T-helper 17 cell (primary cell): ENCODE results near the gene OR2L2. TPM values are rescaled to one million over a fixed set of nuclear protein-coding genes. Genes with fewer than 3 reads are reported as not detected.
"Not testable (repeated sequence)": the region's sequence is repeated elsewhere in the genome, so short reads cannot be mapped to it uniquely, and the experiment has no call there.

Source experiments
- ATAC-seq: fragments of 150-1000 bp; cut with Tn5 transposase; 2 replicates; pipeline ENCODE4 v1.10.0; 2021; ENCODE audit warnings: mild to moderate bottlenecking, moderate library complexity
- DNase-seq, 3 donors: peaks; one replicate each; pipeline versions ENCODE4 v3.0.0 to v3.0.0-alpha.2; 2020 to 2021
- H3K9me3 ChIP-seq: one replicate; pipeline ENCODE4 v1.7.0; 2013; ENCODE audit warnings: low read length, mild to moderate bottlenecking; ENCODE audit not compliant: control insufficient read depth, poor library complexity, severe bottlenecking
- H3K27ac Mint-ChIP-seq: one replicate; pipeline ENCODE4 v1.8.0; 2022; ENCODE audit warnings: mild to moderate bottlenecking, moderate library complexity, mixed read lengths
- H3K27me3 Mint-ChIP-seq: one replicate; pipeline ENCODE4 v1.8.0; 2022; ENCODE audit warnings: mixed read lengths
- H3K36me3 Mint-ChIP-seq: one replicate; pipeline ENCODE4 v1.8.0; 2022; ENCODE audit warnings: low read depth, mixed read lengths
- H3K4me1 Mint-ChIP-seq: one replicate; pipeline ENCODE4 v1.8.0; 2022; ENCODE audit warnings: mild to moderate bottlenecking, mixed read lengths
- H3K4me3 Mint-ChIP-seq: one replicate; pipeline ENCODE4 v1.8.0; 2022; ENCODE audit warnings: mild to moderate bottlenecking, moderate library complexity, mixed read lengths
- total RNA-seq, 4 donors: library from RNA in 2 of 4; stranded (reverse) in 2 of 4; gene quantifications; one replicate each; pipeline ENCODE4 v1.2.3 and lab custom pipeline; 2022 to 2026

The OR2L2 gene
- total RNA-seq, 2 donors from 2014 or later, result 0.21 to 0.22 TPM

DNA sequence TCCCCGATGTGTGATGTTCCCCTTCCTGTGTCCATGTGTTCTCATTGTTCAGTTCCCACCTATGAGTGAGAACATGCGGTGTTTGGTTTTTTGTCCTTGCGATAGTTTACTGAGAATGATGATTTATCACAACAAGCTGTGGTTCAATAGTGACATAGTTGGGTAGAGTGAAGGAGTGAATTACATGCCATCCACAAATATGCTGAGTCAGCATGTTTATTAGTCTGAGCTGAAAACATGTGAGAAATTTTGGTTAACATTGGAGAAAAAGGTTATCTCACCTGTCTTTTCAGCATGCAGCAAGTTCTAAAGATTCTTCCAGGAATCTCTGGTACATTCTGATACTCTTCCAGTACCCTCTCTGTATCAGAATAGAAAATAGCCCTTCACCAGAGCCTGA lies 35.7 kb downstream of the OR2L2 start:
- no peaks in the 10 kb centered on the region for H3K4me1 Mint-ChIP-seq
- no peaks in the 10 kb centered on the region for H3K27me3 Mint-ChIP-seq
- H3K4me3 Mint-ChIP-seq, result no peak overlapping the region
- H3K9me3 ChIP-seq, result no peaks in the 10 kb centered on the region
- no peaks in the 10 kb centered on the region for H3K36me3 Mint-ChIP-seq
- no peak for ATAC-seq
- no peak overlapping the region for H3K27ac Mint-ChIP-seq
- DNase-seq, result no peak

DNA sequence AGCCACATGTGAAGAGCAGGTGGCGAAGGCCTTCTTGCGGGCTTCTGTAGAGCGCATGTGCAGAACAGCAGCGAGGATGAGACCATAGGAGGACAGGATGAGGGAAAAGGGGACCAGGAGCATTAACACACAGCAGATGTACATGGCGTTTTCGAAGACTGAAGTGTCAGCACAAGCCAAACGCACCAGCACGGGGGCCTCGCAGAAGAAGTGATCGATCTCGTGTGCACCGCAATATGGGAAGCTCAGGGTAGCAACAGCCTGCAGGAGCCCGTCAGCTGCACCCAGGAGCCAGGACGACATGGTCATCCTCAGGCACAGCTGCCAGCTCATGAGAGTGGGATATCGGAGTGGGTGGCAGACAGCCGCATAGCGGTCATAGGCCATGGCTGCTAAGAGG lies 54.0 kb downstream of the OR2L2 start:
- not testable (repeated sequence) for H3K4me1 Mint-ChIP-seq, ATAC-seq, H3K27me3 Mint-ChIP-seq, H3K9me3 ChIP-seq, H3K27ac Mint-ChIP-seq, DNase-seq, H3K4me3 Mint-ChIP-seq, H3K36me3 Mint-ChIP-seq

Other genes with a start within 250 kb of the OR2L2 start
- gene OR14A16, start 206.0 kb upstream of the OR2L2 start, total RNA-seq, result not detected
- gene OR11L1, start 188.2 kb upstream of the OR2L2 start, total RNA-seq, result 1 to 10 TPM in 1 of 2 donors, not detected in 1; 1.3 TPM
- gene TRIM58, start 172.9 kb upstream of the OR2L2 start, total RNA-seq, result 10 to 100 TPM in 1 of 2 donors, 1 to 10 TPM in 1; 1.2 to 44.2 TPM
- gene OR2W3, start 134.5 kb upstream of the OR2L2 start, total RNA-seq, result 1 to 10 TPM in 1 of 2 donors, under 1 TPM in 1; 0.72 to 6.6 TPM
- under 1 TPM in 1 of 2 donors, not detected in 1; 0.30 TPM for gene OR2T8, start 109.8 kb upstream of the OR2L2 start, total RNA-seq
- gene OR2AJ1, start 105.2 kb upstream of the OR2L2 start, total RNA-seq, result under 1 TPM in 1 of 2 donors, not detected in 1; 0.15 TPM
- under 1 TPM; 0.50 to 0.62 TPM for gene OR2L8, start 81.2 kb upstream of the OR2L2 start, total RNA-seq
- gene OR2AK2, start 64.8 kb upstream of the OR2L2 start, total RNA-seq, result under 1 TPM in 1 of 2 donors, not detected in 1; 0.37 TPM
- gene OR2L5, start 16.4 kb upstream of the OR2L2 start, total RNA-seq, result not detected
- gene OR2L3, start 16.8 kb downstream of the OR2L2 start, total RNA-seq, result not detected
- under 1 TPM in 1 of 2 donors, not detected in 1; 0.21 TPM for gene OR2L13, start 65.1 kb downstream of the OR2L2 start, total RNA-seq
- gene OR2M5, start 115.1 kb downstream of the OR2L2 start, total RNA-seq, result not detected
- gene OR2M2, start 144.8 kb downstream of the OR2L2 start, total RNA-seq, result not detected
- gene OR2M3, start 167.2 kb downstream of the OR2L2 start, total RNA-seq, result not detected
- gene OR2M4, start 201.3 kb downstream of the OR2L2 start, total RNA-seq, result not detected
- gene OR2T33, start 247.9 kb downstream of the OR2L2 start, total RNA-seq, result not detected